Measurements from ENCODE around the gene GPC5.
"Not testable (repeated sequence)": the region's sequence is repeated elsewhere in the genome, so short reads cannot be mapped to it uniquely, and the experiment has no call there.

Gene GPC5

DNA sequence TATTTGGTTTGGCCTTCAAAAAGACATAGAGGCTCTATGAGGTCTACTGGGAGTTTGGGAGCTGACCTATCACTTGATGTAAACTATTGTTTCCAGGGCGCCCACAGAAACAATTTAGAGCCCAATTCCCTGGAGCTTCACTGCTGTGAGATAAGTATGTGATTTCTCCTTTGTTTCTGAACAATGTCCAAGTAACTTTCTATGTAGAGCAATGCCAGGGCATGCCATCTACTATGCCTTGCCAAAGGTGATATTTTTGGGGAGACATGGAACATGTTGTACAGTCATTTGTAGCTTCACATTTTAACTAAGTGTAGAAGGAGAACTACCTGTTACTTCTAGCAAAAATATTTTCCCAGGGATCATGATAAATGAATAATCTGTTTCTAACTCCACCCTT lies 872.6 kb downstream of the GPC5 start:
- no peak for DNase-seq (ENCODE audit: low read depth)

DNA sequence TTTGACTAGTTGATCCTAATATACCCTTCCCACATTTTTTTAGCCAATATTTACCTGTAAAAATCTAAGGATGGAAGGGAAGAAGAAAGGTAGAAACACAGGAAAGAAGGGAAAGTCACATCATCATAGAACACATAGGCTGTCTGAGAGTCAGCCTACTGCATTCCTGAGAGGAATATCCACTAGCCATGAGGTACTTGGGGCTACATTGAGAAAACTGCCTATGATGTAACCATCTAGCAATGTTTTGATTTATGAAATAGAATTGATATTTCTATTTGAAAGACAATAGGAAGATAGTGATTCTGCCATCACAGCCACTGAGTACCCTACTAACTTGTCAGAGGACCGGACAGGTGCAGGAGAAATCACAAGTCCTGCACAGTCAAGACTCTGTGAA lies 873.8 kb downstream of the GPC5 start:
- DNase-seq (ENCODE audit: low read depth) = no peak

DNA sequence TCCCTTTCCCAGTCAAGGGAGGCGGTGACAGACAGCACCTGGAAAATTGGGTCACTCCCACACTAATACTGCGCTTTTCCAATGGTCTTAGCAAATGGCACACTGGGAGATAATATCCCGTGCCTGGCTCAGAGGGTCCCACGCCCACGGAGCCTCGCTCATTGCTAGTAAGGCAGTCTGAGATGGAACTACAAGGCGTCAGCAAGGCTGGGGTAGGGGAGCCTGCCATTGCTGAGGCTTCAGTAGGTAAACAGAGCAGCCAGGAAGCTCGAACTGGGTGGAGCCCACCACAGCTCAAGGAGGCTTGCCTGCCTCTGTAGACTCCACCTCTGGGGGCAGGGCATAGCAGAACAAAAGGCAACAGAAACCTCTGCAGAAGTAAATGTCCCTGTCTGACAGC lies 882.6 kb downstream of the GPC5 start:
- not testable (repeated sequence) for DNase-seq (ENCODE audit: low read depth)

DNA sequence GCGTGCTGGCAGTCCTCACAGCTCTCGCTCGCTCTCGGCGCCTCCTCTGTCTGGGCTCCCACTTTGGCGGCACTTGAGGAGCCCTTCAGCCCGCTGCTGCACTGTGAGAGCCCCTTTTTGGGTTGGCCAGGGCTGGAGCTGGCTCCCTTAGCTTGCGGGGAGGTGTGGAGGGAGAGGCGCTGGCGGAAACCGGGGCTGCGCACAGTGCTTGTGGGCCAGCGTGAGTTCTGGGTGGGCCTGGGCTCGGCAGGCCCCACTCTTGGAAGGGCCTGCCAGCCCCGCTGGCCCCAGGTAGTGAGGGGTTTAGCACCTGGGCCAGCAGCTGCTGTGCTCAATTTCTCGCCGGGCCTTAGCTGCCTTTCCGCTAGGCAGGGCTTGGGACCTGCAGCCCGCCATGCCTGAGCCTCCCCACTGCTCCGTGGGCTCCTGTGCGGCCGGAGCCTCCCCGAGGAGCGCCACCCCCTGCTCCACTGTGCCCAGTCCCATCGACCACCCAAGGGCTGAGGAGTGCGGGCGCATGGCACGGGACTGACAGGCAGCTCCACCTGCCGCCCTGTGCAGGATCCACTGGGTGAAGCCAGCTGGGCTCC lies 892.4 kb downstream of the GPC5 start:
- not testable (repeated sequence) for DNase-seq (ENCODE audit: low read depth)

DNA sequence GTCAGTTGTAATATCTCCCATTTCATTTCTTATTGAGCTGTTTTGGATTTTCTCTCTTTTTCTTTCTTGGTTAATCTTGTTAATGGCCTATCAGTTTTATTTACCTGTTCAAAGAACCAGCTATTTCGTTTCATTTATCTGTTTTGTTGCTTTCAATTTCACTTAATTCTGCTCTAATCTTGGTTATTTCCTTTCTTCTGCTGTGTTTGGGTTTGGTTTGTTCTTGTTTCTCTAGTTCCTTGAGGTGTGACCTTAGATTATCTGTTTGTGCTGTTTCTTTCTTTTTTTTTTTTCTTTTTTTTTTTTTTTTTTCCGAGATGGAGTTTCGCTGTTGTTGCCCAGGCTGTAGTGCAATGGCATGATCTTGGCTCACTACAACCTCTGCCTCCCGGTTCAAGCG lies 896.1 kb downstream of the GPC5 start:
- not testable (repeated sequence) for DNase-seq (ENCODE audit: low read depth)

DNA sequence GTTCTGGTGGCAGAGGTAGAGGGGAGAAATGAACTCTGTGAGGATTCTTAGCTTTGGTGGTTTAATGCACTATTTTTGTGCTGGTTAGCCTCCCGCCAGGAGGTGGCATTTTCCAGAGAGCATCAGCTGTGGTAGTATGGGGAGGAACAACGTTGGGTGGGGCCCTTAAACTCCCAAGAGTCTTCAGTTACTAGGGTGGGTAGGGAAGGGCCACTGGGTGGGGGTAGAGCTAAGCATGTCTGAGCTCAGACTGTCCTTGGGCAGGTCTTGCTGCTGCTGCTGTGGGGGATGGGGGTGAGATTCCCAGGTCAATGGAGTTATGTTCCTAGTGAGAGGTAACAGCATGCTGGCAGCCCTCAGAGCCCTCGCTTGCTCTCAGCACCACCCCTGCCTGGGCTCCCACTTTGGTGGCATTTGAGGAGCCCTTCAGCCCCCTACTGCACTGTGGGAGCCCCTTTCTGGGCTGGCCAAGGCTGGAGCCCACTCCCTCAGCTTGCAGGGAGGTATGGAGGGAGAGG lies 897.8 kb downstream of the GPC5 start:
- DNase-seq (ENCODE audit: low read depth) = not testable (repeated sequence)

DNA sequence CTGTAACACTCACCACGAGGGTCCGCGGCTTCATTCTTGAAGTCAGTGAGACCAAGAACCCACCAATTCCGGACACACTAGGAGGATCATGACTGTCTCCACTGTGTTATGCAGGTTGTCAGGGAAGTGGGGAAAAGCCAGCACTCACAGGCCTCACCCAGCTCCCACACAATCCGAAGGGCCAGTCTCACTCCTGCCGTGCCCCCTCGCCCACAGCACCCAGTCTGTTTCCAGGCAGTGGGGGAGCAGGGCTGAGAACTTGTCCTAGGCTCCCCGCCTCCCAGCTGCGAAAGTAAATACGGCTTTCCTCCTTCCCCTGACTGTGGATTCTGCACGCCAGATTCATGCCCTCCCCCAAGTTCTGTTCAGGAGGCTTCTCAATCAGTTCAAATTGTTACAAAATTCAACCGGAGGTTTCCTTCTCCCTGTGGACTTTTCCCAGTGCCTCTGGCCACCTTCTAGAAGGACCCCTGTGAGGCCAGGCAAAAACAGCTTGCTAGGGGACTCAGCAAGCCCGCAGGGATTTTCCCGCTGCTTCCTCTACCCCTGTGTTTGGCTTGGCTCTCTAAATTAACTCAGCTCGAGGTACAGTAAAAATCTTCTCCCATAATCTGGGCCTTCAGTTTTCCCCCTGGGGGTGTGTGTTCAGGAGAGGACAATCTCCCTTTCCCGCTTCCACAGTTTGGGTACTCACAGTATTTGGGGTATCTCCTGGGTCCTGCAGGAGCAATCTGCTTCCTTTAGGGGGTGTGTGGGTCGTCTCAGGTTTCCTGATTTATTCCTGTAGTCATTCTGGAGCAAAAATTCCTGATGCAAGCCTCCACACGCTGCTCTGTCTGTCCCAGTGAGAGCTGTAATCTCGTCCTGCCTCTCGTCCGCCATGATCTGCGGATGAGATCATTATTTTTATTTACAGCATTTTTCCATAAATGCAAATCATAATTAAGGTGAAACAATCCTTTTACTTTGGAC lies 899.8 kb downstream of the GPC5 start:
- no peak for DNase-seq (ENCODE audit: low read depth)

DNA sequence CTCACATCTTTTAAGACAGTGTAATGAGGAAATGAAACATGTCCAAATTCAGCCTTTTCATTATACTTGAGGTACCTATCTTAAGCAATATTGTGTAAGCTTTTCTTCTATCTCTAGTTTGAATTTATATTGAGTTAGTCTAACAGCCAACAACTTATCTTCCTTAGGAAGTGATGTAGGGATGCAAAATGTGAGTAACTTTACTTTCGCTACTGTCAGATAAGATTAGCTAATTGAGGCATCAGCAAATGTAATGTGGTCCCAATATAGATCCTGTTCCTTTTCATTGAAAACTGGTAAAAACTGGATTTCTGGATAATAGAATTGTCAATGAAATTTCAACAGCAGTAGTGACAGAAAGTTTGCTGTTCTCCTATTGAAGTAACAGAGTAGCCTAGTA lies 902.2 kb downstream of the GPC5 start:
- no peak for DNase-seq (ENCODE audit: low read depth)

DNA sequence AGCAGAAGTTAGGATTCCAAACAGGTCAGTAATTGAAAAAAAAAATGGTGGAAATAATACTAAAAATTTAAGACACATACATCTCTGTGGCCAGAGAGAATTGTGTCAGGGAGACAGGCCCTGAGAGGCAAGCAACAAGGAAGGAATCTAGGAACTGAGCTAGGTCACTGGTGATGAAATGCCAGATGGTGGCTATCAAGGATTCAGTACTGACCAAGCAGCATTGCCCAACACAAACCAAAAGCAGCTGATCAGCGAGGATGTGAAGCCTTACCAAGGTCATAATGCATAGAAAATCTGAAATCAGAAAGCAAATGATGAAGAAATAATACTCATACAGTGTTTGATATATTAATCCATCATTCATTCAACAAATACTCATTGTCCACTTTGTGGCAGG lies 905.0 kb downstream of the GPC5 start:
- no peak for DNase-seq (ENCODE audit: low read depth)

DNA sequence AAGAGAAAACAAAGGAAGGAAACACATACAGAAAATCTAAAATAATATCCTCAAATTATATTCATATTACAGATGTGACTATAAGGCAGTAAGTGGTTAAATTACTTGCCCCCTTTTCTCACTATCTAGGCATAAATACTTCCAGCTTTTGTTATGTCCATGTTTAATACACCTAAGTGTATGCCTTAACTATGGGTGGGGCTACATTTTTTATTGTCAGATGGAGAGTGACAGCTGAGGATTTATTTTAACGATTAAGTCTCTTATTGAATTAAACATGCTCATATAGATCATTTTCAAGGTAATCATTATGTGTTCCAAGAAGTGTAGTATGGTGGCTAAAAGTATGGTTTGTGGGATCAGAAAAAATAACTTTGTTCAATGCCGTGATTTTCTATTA lies 909.3 kb downstream of the GPC5 start:
- DNase-seq (ENCODE audit: low read depth) = no peak

DNA sequence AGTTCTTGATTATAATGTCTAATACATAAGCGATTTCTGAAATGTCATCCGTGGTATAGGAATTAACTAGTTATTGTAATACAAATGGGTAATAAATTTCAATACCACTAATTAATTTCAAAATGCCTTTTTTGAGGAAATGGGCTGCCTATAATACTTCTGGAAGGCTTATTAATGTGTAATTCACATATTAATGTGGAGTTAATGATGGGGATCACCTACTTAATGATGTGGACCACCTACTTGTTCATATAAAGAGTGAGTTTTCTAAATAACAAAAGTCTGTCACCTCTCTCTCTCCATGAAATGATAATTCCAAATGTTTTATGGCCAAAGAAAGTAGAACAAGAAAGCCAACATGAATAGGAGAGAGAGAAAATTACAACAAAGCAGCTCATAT lies 914.4 kb downstream of the GPC5 start:
- no peak for DNase-seq (ENCODE audit: low read depth)

DNA sequence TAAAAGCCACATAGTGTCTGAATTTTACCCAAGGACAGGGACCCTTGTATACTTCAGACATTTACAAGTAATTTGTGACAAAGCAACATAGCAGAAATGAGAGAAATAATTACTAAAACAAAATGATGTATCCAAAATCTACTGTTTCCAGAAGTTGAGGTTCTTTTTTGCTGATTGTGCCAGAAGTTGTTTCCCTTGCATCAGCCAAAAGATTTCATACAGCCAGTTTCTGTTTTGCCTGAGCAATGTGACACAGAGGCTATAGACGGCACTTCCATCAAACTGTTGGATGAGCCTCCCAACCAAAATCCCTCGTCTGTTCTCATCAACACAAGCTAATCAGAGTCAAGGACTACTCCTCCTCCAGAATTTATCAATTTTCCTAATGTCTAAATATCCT lies 915.0 kb downstream of the GPC5 start:
- DNase-seq (ENCODE audit: low read depth) = no peak

DNA sequence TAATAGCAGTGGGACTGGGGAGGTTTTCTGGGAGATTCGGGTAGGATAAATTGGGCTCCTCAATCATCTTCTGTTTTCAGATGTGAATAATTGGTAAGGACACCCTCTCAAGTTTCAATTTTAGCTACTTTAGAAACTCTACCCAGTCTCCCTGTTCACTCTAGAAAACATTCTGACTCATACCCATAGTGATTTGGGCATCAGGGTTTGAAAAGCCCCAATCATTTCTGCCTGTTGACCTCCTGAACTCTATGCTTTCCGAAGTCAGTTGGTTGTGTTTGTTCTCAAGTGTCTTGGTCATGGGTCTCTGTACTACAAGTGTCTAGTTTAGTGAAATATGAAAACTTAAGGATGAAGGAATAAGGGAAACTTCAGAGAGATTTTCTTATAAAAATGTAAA lies 916.8 kb downstream of the GPC5 start:
- no peak for DNase-seq (ENCODE audit: low read depth)

DNA sequence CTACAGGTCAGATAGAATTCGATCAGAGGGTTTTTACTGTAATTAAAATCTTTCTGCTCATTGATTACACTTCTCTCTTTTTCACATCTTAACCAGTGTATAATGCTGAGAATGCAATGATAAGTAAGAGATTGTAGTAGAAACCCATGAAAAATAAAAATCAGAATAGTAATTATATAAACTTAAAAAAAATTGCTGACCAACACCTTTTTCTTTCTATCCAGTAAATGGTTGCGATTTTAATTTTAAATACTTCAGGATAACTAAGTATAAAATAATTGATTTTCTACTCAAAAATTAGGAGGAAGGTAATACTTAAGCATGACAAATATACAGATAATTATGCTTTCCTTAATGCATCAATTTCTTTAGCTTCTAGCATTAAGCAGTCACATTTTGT lies 917.6 kb downstream of the GPC5 start:
- no peak for DNase-seq (ENCODE audit: low read depth)

DNA sequence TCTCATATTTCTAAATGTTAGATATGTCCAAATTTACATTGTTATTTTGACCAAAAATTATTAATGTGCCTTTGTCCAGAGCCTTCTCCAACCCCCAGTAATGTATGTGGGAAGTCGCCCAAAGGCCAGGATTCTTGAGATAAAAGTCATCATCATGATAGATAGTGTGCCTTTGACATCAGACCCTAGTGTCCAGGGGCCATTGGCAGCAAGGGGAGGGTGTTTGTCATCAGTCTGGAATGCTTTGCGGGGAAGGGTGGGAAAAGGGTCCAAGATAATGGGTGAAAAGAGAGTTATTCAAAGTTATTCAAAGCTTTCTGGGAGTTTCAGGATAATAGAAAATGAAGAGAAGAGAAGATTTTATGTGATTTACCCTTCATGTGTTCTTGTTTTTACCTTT lies 918.6 kb downstream of the GPC5 start:
- no peak for DNase-seq (ENCODE audit: low read depth)

DNA sequence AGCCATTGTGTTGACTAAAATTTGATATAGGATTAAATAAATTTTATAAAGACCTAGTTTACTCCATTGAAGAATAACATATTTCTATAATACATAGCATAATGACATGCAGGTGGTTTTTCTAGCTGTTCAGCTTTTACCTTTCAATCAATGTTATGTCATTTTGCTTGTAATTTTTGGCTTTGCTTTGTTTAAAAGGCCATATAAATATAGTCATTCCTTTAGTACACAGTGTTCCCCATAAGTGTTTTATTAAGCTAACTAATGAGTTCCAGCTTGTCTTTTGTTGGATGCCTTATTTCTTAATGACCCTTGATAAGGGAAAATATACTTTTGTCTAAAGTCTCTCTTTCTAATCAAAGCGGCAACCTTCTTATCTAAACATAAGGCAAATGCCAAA lies 921.9 kb downstream of the GPC5 start:
- DNase-seq (ENCODE audit: low read depth) = no peak

DNA sequence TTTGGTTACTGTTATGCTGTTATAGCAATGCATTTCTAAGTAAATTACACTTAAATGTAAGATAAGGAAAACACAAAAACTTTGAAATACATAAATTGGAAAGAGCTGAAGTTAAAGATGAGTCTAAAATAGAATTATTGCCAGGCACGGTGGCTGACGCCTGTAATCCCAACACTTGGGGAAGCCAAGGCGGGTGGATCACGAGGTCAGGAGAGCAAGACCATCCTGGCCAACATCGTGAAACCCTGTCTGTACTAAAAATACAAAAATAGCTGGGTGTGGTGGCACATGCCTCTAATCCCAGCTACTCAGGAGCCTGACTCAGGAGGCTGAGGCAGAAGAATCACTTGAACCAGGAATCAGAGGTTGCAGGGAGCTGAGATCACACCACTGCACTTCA lies 922.8 kb downstream of the GPC5 start:
- no peak for DNase-seq (ENCODE audit: low read depth)

DNA sequence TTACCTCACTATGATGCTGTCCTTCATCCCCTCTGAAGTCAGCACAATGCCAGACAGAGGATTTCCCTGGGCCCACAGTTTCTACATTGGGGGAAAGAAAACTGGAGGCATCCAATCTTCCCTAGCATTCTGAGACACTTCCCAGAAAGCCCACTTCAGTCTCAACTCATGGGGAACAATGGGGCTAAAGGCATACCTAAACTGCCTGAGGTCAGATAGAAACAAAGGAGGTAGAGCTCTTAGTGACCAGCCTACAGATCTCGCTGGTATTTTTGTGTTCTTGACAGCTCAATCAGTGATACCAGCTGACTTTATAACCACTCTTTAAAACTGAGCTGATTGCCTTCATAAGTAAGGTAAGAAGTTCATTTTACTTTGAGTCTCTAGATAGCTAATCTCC lies 947.2 kb downstream of the GPC5 start:
- no peak for DNase-seq (ENCODE audit: low read depth)

DNA sequence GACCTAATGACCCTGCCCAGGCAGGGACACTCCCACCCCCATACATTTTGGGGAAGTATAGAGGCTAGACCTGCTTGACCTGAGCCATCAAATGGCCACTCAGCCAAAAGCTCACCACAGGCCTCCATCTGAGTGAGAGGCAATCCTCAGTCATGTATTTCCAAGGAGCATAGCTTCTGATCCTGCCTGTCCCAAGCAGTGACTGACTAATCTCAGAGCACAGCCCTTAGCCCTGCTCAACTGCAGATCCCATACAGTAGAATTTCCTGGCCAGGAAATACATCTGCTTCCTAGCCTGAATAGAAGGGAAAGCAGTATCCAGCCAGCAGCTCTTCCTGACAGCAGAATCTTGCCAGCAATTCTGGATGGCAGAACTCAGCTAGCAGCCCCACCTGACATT lies 947.6 kb downstream of the GPC5 start:
- DNase-seq (ENCODE audit: low read depth) = no peak

DNA sequence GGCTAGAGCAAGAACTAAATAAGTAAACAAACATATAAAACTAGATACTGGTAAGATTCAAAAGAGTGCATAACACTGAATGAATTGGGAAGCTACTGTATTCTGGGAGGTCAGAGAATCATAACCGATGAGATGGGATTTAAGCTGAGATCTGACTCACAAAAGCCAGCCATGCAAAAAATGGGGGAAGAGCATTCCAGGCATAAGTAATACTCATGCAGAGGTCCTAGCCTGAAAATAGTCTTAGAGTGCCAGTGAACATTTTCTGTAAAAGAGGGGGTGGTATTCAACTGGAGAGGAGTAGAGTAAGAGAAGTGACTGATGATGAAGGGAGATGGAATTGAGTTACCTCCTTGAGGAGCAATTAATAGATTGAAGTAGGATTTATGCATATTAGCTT lies 956.2 kb downstream of the GPC5 start:
- no peak for DNase-seq (ENCODE audit: low read depth)

DNA sequence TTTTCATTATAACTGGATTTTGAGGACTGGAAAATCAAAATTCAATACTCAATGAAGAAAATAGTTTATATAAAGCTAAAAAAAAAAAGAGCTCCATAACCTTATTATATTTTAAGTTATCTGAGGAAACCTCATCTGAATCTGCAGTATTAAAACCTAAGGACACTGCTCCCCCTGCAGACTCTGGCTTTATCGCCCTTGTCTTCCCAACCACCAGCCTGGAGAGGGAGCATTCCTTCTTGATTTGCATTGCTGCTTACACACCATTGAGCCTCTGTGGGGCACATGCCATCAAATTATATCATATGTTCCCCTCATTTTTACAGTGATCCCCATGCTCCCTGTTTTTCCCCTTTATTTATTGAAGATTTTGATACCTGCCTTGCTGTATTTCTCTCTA lies 956.8 kb downstream of the GPC5 start:
- DNase-seq (ENCODE audit: low read depth) = no peak

DNA sequence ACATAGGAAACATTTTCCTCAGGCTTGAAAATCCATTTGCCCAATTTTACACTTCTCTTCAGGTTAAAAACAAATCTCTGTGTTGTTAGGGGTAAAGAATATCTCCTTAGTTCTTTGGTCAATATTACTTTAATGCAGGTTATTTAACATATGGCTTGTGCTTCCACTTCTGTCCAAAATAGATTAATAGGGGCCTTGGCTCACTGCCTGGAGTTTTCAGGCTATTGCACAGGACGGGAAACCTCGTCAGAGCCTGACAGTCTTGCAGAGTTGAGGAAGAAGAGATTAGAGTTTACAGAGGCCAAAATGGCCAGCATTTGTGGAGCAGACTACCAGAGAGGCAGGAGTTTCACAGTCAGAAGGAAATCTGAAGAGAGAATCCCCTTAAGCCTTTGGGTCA lies 964.3 kb downstream of the GPC5 start:
- DNase-seq (ENCODE audit: low read depth) = no peak

DNA sequence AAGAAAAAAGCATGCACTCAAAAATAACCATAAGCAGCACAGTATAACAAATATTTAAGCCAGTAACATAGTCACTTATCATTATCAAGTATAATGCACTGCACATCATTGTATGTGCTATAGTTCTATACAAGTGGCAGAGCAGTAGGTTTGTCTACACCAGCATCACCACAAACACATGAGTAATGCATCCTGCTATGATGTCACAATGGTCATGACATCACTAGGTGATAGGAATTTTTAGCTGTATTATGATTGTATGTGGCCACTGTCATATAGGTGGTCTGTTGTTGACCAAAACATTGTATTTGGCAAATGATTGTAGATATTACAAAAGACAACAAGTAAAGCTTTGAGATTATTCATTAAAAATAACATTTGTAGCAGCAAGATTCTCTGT lies 967.5 kb downstream of the GPC5 start:
- DNase-seq (ENCODE audit: low read depth) = no peak

DNA sequence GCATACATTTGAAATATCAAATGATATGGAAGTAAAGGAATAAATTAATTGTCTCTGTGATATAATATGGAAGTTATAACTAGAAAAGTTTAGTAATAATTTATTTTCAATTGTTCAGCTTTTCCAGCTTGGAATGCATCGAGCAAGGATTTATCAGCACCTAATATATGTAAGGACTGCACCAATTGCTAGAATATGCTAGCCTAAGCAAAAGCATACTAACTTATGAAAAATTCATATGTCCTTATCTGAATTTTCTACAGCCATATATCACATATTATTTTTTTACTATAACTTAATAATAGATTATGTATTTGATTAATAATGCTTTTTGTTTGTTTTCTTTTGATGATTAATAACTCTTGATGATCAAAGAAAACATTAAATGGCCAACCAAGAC lies 979.0 kb downstream of the GPC5 start:
- DNase-seq (ENCODE audit: low read depth) = no peak
